HG03442 (cell line): ENCODE data around the gene PILRB.
A peak's percentile ranks its signal among the peaks of the same experiment; 100 is the strongest.
"Not testable (repeated sequence)": the region's sequence is repeated elsewhere in the genome, so short reads cannot be mapped to it uniquely, and the experiment has no call there.

Experiments
- ATAC-seq: cut with Tn5 transposase; IDR thresholded peaks from one replicate; pipeline ENCODE4 v1.9.1; 2021; ENCODE audit warnings: mild to moderate bottlenecking, moderate library complexity; ENCODE audit not compliant: unreplicated experiment

Gene PILRB

DNA sequence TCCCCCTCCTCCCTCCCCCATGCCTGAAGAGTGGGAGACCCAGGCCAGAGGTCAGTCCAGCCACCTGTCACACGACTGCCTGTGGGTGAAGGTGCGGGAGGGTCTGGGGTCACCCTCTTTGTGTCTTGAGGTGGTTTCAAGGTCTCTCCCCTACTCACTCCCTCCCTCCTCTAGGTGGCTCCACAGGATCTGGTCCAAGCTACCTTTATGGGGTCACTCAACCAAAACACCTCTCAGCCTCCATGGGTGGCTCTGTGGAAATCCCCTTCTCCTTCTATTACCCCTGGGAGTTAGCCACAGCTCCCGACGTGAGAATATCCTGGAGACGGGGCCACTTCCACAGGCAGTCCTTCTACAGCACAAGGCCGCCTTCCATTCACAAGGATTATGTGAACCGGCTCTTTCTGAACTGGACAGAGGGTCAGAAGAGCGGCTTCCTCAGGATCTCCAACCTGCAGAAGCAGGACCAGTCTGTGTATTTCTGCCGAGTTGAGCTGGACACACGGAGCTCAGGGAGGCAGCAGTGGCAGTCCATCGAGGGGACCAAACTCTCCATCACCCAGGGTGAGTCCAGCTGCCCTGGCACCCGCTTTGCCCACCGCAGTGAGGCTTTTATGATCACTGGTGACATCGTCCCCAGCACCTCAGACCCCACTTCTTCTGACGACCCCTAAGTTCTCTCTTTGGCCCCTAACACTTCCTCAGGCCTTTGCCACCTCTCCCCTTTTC lies 16.1 kb downstream of the PILRB start:
- not testable (repeated sequence) for ATAC-seq

DNA sequence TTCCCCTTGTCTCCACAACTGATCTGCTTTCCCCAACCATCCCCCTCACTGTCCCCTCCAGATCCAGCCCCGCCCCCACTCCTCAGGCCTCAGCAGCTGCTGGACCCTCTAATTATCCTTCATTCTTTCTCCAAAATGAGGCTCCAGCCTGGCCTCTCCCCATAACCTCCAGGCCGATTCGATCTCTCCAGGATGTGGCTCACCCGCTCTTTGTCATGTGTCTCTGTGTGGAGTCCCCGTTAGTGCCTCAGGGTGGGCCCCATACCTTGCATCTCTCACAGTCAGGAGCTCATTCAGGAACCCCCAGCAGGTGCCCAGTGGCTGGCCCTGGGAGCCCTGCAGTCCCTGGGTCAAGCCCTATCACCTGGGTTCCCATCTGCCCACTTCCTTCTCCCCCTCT lies 16.7 kb downstream of the PILRB start:
- ATAC-seq = no peak

DNA sequence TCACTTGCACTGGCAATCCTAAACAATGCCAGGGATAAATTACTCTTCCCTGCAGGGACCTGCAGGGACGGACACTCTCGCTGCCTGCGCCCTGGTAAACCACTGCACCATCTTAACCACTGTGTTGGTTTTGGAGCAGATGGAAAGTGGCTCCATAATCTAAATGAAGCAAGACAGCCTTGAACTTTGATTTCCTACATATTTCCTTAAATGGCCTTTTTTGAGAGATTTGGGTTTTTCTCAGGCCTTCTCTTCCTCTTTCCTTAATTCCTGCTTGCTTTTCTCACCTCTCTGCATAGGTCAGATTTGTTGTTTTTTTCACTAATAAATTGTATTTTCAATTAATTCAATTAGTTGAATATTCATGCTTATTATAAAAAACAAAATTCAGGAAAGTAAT lies 18.1 kb downstream of the PILRB start:
- ATAC-seq = no peak

DNA sequence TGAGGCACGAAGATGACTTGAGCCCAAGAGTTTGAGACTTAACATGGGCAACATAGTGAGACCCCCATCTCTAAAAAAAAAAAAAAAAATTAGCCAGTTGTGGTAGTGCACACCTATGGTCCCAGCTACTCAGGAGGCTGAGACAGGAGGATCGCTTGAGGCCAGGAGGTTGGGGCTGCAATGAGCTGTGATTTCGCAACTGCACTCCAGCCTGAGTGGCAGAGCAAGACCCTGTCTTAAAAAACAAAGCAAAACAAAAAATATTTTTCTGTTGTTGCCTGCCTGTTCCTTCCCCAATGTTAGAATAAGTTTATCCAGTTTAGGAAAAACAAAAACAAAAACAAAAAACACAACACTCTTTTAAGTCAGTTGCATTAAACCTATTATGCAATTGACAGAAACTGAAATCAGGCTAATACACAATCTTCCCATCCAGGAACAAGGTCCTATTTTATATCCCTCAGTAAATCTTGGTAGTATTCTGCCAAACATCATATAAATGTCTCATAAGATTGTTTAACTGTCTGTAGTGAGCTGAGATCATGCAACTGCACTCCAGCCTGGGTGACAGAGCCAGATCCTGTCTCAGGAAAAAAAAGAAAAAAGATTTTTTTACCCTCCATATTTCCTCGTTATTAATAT lies 20.3 kb downstream of the PILRB start:
- no peak for ATAC-seq

DNA sequence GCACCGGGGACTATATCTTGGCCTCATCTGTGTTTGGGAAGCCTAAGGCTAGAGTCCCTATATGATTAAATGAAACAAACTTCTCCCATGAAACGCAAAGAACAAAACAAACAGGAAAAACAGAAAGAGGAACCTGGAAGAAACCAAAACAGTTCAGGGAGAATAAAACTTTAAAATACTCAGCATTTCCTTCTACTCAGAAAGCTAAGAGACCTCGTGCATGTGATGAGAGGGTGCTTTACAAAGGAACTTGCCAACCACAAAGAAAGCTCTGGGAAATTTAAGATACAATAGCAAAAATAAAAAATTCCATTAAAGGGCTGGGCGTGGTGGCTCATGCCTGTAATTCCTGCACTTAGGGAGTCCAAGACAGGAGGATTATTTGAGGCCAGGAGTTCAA lies 22.3 kb downstream of the PILRB start:
- no peak for ATAC-seq

DNA sequence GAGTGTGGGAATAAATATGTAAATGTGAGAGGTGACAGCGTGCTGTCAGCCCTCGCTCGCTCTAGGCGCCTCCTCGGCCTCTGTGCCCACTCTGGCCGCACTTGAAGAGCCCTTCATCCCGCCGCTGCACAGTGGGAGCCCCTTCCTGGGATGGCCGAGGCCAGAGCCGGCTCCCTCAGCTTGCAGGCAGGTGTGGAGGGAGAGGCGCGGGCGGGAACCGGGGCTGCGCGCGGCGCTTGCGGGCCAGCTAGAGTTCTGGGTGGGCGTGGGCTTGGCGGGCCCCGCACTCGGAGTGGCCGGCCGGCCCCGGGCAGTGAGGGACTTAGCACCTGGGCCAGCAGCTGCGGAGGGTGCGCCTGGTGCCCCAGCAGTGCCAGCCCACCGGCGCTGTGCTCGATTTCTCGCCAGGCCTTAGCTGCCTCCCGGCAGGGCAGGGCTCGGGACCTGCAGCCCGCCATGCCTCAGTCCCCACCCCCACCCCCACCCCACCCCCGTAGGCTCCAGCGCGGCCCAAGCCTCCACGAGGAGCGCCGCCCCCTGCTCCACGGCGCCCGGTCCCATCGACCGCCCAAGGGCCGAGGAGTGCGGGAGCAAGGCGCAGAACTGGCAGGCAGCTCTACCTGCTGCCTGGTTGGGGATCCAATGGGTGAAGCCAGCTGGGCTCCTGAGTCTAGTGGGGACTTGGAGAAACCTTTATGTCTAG lies 23.8 kb downstream of the PILRB start:
- ATAC-seq = not testable (repeated sequence)

DNA sequence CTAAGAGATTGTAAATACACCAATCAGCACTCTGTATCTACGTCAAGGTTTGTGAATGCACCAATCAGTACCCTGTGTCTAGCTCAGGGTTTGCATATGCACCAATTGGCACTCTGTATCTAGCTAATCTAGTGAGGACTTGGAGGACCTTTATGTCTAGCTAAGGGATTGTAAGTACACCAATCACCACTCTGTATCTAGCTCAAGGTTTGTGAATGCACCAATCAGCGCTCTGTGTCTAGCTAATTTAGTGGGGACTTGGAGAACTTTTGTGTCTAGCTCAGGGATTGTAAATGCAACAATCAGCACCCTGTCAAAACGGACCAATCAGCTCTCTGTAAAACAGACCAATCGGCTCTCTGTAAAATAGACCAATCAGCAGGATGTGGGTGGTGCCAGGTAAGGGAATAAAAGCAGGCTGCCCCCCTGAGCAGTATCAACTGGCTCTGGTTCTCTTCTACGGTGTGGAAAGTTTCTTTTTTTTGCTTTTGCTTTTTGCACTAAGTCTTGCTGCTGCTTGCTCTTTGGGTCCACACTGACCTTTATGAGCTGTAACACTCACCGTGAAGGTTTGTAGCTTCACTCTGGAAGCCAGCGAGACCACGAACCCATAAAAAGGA lies 24.4 kb downstream of the PILRB start:
- ATAC-seq = not testable (repeated sequence)

DNA sequence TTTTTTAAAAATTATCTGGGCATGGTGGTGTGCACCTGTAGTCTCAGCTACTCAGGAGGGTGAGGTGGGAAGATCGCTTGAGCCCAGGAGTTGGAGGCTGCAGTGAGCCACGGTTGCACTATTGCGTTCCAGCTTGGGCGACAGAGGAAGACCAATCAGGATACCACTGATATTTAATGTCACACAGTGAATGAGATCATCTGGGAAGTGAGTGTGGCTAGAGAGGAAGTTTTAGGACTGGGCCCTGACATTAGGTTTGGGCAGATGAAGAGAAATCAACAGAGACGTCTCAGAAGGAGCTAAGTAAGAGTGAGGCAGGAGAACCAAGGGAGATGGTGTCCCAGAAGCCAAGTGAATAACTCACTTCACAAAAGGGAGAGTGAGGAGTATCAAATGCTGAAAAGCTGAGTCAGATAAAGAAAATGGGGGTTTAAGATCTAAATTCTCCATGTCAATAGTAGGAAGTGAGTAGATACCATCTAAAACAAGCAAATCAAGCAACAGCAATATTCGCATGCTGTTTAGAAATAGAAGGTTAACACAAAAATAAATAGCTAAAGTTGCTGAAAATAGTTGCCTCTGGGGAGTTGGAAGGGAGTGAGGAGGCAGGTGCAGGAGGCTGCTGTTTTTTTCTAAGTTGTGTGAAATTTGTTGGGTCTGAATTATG lies 26.8 kb downstream of the PILRB start:
- ATAC-seq = no peak

DNA sequence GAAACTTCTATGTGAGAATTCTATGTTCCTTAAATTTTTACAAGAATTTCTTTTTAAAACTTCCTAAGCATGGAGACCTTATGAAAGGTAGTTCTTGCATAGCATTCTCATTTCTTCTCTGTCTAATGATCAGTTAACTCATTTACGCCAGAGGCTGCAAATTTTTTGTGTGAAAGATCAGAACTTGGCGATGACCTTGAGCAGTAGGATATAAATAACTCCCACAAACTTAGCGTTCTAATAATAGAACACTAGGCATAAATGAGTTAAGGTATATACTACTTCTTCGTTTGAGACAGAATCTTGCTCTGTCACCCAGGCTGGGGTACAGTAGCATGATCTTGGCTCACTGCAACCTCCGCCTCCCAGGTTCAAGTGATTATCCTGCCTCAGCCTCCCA lies 29.0 kb downstream of the PILRB start:
- no peak for ATAC-seq

DNA sequence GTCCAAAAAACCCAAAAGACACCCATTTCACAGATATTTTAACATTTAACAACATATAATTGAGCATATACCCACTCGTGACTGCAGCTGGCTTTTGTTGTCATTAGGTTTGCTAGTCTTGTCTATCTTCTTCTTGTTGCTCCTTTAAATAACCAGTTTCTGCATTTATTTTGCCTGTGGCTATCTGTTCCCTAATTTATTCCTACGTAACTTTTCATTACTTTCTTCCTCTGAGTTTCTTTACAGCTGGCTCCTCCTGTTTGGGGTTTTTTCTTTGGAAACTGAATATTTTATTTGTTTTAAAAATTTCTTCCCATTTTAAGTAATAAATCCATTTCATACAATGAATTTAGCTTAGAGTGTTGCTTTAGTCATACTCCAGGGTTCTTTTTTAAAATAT lies 29.8 kb downstream of the PILRB start:
- no peak for ATAC-seq

DNA sequence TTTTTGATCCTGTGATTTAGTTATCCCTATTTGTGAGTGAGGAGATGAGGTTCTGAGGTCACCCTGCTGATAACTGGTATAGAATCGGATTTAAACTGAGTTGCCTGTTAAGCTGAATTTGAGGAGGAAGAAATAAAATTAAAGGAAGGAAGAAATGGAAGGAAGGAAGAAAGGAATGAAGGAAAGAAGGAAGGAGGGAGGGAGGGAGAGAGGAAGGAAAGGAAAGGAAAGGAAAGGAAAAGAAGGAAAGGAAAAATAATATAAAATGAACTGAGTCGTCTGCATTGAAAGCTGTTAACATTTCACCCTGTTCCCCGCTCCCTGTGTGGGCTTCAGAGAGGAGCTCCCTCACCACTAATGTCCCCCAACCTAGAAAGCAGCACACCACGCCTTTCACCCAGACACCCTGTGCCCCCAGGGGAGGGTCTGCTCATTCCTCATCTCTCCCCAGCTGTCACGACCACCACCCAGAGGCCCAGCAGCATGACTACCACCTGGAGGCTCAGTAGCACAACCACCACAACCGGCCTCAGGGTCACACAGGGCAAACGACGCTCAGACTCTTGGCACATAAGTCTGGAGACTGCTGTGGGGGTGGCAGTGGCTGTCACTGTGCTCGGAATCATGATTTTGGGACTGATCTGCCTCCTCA lies 31.6 kb downstream of the PILRB start:
- no peak for ATAC-seq

DNA sequence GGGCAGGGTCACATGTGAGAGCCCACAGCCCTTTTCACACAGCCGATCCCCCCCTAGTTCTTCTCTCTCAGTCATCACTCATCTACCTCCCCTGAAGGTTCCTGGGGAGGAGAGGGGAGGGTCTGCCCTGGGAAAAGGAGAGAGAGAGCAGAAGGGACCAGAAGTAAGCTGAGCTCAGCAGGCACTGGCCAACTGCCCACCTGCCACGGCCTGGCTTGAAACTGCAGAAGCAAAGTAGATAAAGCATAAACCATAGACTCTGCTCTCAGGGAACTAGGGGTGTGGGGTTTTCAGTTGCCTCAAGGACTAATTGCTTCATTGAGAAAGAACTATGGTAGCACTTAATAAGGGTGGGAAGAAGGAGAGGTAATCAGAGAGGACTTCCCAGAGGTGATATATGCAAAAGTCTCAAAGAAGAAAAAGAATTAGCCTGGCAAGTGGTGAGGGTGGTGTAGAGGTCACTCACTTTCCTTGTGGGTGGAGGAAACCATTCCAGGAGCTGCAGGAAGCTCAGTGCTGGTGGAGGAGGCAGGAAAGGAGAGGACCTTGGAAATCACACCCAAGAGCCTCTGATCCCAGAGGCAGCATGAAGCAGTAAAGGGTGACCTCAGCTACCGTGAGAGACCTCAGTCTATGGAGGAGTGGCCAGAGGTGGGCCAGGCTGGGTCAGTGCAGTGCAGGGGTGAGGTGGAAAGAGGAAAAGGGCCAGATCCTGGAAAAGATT lies 32.5 kb downstream of the PILRB start:
- ATAC-seq = no peak

DNA sequence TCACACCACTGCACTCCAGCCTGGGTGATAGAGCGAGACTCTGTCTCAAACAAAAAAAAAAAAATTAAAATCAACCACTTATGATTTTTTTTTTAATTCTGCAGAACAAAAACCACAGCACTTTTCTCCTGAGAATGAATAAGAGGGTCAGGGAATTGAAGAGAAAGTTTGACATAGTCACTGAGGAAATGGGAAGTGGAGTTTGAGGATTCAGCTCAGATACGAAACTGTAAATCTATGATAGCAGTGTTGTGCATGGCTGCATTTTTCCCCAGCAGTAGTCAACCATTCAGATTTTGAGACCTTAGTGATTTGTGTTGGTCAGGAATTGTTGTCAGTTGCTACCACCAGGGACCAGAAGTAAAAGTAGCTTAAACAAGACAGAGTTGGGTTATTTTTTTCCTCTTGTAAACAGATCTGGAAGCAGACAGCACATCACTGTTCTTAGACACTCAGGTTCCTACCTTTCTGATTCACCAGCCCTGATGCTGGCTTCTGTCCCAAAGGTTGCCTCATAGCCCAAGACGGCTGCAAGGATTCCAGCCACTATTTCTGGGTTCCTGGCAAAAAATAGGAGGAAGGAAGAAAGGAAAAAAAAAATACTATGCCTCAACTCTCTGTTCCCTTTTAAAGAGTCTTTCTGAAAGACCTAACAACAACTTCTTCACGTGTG lies 35.5 kb downstream of the PILRB start:
- no peak for ATAC-seq

DNA sequence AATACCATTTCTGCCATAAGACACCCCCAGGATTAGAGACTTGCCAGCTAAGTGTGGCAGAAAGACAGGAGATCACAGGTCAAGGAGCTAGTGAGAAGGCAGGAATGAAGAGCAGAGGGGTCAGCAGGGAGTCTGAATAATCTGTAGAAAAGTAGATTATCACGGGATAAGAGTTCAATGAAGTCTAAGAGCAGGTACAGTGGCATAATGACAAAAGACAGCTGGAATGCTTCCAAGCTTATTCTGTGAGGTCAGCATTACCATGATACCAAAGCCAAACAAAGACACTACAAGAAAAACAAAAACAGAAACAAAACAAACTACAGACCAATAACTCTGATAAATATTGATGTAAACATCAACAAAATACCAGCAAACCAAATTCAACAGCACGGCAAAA lies 36.2 kb downstream of the PILRB start:
- ATAC-seq = no peak

DNA sequence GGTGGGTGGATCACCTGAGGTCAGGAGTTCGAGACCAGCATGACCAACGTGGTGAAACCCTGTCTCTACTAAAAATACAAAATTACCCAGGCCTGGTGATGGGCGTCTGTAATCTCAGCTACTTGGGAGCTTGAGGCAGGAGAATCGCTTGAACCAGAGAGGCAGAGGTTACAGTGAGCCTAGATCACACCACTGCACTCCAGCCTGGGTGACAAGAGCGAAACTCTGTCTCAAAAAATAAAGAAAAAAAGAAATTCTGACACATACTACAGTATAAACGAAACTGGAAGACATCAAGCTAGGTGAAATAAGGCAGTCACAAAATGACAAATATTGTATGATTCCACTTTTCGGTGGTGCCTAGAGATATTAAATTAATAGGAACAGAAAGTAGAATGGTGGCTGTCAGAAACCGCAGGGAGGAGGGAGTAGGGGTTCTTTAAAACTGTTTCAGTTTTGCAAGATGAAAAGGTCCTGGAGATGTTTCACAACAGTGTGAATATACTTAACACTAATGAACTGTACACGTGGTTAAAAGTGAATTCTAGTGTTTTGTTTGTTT lies 38.6 kb downstream of the PILRB start:
- peak; percentile 81 for ATAC-seq

DNA sequence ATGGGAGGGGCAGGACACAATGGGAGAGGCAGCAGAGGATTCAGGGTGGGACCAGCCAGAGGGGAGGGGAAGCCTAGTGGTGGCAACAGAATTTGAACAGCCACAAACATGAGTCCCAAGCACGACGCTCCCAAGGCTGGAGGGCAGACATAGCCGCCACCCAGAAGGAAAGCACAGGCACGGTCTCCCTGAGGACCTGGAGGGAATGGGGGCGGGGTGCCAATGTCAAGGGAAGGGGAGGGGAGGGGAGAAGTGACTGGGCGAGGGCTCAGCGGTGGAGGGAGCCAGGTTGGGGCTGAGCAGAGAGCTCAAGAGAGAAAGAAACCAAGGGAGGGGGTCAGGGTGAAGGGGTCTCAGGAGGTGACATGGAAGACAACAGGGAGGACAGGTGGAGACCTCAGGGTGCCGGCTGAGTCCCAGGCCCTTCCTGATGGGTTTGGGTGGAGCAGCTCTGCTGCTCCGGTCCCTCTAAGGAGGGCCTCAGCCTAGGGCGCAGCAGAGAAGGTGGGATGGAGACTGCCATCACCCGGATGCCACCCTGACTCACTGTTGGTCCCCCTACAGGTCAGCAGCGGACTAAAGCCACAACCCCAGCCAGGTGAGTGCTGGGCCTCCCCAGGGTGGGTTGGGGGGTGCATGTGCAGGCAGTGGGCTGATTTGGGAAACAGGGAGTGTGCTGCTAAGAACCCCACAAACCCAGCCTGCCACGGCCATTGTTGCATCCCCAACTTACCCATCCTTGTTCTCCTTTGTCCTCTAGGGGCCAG lies 39.6 kb downstream of the PILRB start:
- no peak for ATAC-seq

DNA sequence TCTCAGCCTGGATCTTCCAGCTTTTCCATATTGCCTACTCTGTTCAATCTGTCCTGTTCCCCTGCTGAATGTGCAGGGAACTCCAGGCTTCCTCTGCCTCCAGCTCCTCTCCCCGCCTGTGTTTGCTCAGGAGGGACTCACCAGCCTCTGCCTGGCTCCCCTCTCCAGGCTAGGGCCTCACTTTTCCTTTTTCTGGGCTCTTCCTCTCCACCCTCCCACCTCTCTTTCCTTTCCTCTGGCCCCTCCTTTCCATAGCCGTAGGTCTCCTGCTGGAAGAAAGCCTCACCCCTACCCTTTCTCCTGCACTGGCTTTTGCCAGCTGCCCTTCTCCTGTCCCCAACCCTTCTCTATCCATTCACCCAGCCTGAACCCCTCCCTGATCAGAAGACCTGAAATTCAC lies 40.3 kb downstream of the PILRB start:
- ATAC-seq = no peak

DNA sequence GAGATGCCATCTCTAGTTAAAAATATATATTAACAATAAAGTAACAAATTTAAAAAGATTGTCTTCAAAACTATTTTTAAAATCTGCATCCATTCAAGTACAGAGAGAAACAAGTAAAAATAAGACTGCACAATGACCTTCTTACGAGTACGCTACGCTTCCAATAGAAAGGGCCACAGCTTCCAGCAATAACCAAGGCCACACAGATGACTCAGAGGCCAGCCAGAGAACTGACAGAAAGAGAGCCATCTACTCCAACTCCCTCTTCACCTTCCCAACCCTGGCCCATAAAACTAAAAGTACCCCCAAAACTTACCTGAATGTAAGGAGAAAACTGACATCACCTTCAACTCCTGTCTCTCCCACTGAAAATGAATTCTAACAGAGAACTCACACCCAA lies 42.1 kb downstream of the PILRB start:
- ATAC-seq = no peak
